Suppressor macrophage (primary cell): ENCODE results near the gene ZNF467.

Source experiments
- DNase-seq, 4 experiments: peaks; one replicate each; pipeline ENCODE4 v3.0.0-alpha.2; 2020 to 2022

Gene ZNF467

GRCh38 chr7:149727053-149727898, 46.1 kb downstream of the ZNF467 start:
- no peak for DNase-seq

- DNase-seq, result no peak
Observed at GRCh38 chr7:149725916-149726315, 47.5 kb downstream of the ZNF467 start.

- peak; percentile 54 to 82 (median 71) for DNase-seq
Observed at GRCh38 chr7:149725426-149725821, 48.0 kb downstream of the ZNF467 start.

GRCh38 chr7:149724661-149725425, 48.5 kb downstream of the ZNF467 start:
- no peak for DNase-seq

GRCh38 chr7:149723795-149724495, 49.4 kb downstream of the ZNF467 start:
- no peak for DNase-seq

- DNase-seq, result no peak
Observed at GRCh38 chr7:149723082-149723767, 50.2 kb downstream of the ZNF467 start.

GRCh38 chr7:149722356-149722957, 50.9 kb downstream of the ZNF467 start:
- DNase-seq, result peak; percentile 28 to 64 (median 56)

GRCh38 chr7:149721084-149721601, 52.2 kb downstream of the ZNF467 start:
- DNase-seq, result no peak

GRCh38 chr7:149720372-149721083, 52.9 kb downstream of the ZNF467 start:
- DNase-seq, result no peak

- DNase-seq, result no peak
Observed at GRCh38 chr7:149719912-149720335, 53.5 kb downstream of the ZNF467 start.

- DNase-seq, result no peak
Observed at GRCh38 chr7:149719050-149719899, 54.1 kb downstream of the ZNF467 start.

GRCh38 chr7:149718730-149719049, 54.7 kb downstream of the ZNF467 start:
- DNase-seq, result no peak

GRCh38 chr7:149717481-149717880, 55.9 kb downstream of the ZNF467 start:
- no peak for DNase-seq

- DNase-seq, result no peak
Observed at GRCh38 chr7:149716932-149717307, 56.5 kb downstream of the ZNF467 start.

GRCh38 chr7:149716007-149716931, 57.1 kb downstream of the ZNF467 start:
- no peak for DNase-seq

- DNase-seq, result no peak
Observed at GRCh38 chr7:149715476-149715875, 57.9 kb downstream of the ZNF467 start.

GRCh38 chr7:149714910-149715471, 58.4 kb downstream of the ZNF467 start:
- DNase-seq, result no peak
